Keratinocyte (primary cell): Measurements from ENCODE around the gene EPHB1.

Source experiments
- EZH2 ChIP-seq: IDR thresholded peaks from one replicate; pipeline ENCODE4 v1.6.1; 2012; ENCODE audit warnings: inconsistent platforms, mild to moderate bottlenecking, low read length, moderate library complexity
- TF ChIP-seq, protein P1 (sequence below), 3 experiments: IDR thresholded peaks in 1 of 3; conservative IDR thresholded peaks in 1 of 3; optimal IDR thresholded peaks in 1 of 3; 2 replicates in 2 of 3; 3 replicates in 1 of 3; pipeline versions ENCODE3 to v1.5.1; 2011; ENCODE audit warnings: low read length in 3 of 3, mild to moderate bottlenecking in 3 of 3, moderate library complexity in 2 of 3, control low read depth in 1 of 3, inconsistent platforms in 1 of 3; ENCODE audit not compliant: insufficient read depth in 2 of 3; ENCODE audit errors: extremely low read depth in 1 of 3

GRCh38 chr3:135089451-135089850, 294.4 kb downstream of the EPHB1 start:
- TF ChIP-seq, protein P1, sequence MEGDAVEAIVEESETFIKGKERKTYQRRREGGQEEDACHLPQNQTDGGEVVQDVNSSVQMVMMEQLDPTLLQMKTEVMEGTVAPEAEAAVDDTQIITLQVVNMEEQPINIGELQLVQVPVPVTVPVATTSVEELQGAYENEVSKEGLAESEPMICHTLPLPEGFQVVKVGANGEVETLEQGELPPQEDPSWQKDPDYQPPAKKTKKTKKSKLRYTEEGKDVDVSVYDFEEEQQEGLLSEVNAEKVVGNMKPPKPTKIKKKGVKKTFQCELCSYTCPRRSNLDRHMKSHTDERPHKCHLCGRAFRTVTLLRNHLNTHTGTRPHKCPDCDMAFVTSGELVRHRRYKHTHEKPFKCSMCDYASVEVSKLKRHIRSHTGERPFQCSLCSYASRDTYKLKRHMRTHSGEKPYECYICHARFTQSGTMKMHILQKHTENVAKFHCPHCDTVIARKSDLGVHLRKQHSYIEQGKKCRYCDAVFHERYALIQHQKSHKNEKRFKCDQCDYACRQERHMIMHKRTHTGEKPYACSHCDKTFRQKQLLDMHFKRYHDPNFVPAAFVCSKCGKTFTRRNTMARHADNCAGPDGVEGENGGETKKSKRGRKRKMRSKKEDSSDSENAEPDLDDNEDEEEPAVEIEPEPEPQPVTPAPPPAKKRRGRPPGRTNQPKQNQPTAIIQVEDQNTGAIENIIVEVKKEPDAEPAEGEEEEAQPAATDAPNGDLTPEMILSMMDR (optimal IDR thresholded peaks at IDR 0.05 in 1 of 3, IDR thresholded peaks at IDR 0.05 in 1 of 3, conservative IDR thresholded peaks at IDR 0.05 in 1 of 3; ENCODE audit: extremely low read depth in 1 of 3, insufficient read depth in 2 of 3, low read length in 3 of 3) = no peak
- no peak for TF ChIP-seq EZH2
